Choroid plexus epithelial cell (primary cell): ENCODE data around the gene ST3GAL3.

ENCODE experiments used
- DNase-seq: peaks from one replicate; pipeline ENCODE4 v3.0.0-alpha.2; 2010; ENCODE audit warnings: low read depth
- H3K4me3 ChIP-seq: 2 replicates; pipeline ENCODE4 v1.5.1; 2011; ENCODE audit warnings: low read depth, mild to moderate bottlenecking, control low read depth, low read length, moderate library complexity
- TF ChIP-seq, protein P1 (sequence below): conservative IDR thresholded peaks from 2 replicates; pipeline ENCODE4 v1.5.1; 2011; ENCODE audit warnings: low read depth, mild to moderate bottlenecking, control low read depth, inconsistent platforms, low read length, moderate library complexity

ST3GAL3 gene

DNA sequence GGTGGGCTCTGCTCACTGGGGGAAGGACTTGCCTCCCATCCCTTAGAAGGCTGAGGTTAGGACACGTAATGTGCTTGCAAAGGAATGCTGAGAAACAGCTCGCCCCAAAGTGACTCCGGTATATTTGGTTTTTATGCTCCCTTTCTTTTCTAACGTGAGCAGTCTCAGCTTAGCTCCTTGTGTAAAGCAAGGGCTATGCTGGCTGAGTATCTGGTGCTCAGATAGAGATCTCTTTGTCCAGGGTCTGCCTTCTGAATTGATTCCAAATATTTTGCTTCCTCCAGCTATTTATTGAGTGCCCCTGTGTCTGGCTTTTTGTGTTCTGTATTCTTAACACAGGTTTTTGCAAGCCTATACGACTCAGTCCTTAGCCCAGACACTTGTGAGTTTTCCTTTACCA is 131.7 kb downstream of the ST3GAL3 start:
- DNase-seq = no peak
- H3K4me3 ChIP-seq = no peak overlapping the region

DNA sequence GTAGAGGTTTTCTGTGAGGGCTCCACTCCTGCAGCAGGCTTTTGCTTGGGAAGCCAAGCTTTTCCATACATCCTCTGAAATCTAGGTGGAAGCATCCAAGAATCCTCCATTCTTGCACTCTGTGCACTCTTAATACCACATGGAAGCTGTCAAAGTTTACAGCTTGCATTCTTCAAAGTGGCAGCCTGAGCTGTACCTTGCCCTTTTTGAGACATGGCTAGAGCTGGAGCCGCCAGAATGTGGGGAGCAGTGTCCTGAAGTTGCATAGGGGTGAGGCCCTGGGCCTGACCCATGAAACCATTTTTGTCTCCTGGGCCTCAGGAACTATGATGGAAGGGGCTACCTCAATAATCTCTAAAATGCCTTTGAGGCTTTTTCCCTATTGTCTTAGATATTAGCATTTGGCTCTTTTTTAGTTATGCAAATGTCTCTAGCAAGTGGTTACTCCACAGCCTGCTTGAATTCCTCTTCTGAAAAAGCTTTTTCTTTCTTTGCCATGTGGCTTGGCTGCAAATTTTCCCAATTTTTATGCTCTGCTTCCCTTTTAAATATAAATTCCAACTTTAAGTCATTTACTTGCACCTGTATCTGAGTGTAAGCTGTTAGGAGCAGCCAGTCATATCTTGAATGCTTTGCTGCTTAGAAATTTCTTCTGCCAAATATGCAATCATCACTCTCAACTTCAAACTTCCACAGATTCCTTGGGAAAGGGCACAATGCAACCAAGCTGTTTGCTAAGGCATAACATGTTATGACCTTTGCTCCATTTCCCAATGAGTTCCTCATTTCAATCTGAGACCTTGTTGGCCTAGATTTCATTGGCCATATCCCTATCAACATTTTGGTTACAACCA is 134.2 kb downstream of the ST3GAL3 start:
- DNase-seq = no peak
- H3K4me3 ChIP-seq = no peak overlapping the region
- TF ChIP-seq, protein P1, sequence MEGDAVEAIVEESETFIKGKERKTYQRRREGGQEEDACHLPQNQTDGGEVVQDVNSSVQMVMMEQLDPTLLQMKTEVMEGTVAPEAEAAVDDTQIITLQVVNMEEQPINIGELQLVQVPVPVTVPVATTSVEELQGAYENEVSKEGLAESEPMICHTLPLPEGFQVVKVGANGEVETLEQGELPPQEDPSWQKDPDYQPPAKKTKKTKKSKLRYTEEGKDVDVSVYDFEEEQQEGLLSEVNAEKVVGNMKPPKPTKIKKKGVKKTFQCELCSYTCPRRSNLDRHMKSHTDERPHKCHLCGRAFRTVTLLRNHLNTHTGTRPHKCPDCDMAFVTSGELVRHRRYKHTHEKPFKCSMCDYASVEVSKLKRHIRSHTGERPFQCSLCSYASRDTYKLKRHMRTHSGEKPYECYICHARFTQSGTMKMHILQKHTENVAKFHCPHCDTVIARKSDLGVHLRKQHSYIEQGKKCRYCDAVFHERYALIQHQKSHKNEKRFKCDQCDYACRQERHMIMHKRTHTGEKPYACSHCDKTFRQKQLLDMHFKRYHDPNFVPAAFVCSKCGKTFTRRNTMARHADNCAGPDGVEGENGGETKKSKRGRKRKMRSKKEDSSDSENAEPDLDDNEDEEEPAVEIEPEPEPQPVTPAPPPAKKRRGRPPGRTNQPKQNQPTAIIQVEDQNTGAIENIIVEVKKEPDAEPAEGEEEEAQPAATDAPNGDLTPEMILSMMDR = no peak

More for the DNA sequence above, 131.7 kb downstream of the ST3GAL3 start:
- TF ChIP-seq, protein P1 = no peak

DNA sequence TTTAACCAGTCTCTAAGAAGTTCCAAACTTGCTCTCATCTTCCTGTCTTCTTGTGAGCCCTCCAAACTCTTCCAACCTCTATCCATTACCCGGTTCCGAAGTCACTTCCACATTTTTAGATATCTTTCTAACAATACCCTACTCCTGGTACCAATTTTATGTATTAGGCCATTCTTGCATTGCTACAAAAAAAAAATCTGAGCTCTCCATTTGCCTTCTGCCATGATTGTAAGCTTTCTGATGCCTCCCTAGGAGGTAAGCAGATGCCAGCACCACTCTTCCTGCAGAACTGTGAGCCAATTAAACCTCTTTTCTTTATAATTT is 134.8 kb downstream of the ST3GAL3 start:
- DNase-seq = no peak
- TF ChIP-seq, protein P1 = no peak
- no peak overlapping the region for H3K4me3 ChIP-seq

DNA sequence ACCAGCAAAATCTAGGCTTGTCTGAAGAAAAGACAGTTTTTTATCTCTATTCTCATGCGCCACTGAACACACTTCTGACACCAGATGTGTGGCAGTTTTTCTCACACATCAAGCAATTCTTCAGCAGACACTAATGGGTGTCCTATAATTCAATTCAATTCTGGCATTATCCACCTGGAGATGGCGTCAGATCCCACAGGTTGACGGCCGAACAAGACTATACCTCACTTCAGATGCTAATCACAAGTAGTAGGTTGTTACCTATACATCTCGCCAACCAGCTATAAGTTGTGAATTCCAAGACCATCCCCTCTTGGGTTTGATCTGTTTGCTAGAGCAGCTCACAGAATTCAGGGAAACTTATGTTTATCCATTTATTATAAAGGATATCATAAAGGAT is 136.3 kb downstream of the ST3GAL3 start:
- no peak overlapping the region for H3K4me3 ChIP-seq
- TF ChIP-seq, protein P1 = no peak
- DNase-seq = no peak

DNA sequence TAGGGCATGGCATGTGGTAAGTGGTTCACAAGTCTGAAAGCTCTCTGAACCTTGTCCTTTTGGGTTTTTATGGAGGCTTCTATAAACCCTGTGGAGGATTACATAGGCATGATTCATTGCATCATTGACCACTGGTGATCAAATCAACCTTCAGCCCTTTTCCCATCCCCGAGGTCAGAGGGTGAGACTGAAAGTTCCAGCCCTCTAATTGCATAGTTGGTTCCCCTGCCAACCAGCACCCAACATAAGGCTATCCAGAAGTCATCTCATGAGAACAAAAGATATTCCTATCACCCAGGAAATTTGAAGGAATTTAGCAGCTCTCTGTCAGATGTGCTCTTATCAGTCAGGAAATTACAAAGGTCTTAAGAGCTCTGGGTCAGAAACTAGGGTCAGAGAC is 136.8 kb downstream of the ST3GAL3 start:
- TF ChIP-seq, protein P1 = no peak
- H3K4me3 ChIP-seq = no peak overlapping the region
- DNase-seq = no peak

DNA sequence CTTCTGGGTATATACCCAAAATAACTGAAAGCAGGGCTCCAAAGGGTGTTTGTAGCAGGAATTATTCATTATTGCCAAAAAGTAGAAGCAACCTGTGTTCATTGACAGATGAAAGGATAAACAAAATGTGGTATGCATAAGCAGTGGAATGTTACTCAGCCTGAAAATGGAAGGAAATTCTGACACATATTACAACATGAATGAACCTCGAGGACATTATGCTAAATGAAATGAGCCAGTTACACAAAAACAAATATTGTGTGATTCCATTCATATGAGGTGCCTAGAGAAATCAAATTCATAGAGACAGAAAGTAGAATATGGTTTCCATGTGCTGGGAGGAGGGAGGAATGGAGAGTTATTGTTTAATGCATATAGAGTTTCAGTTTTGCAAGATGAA is 140.0 kb downstream of the ST3GAL3 start:
- TF ChIP-seq, protein P1 = no peak
- DNase-seq = peak; percentile 32
- no peak overlapping the region for H3K4me3 ChIP-seq

DNA sequence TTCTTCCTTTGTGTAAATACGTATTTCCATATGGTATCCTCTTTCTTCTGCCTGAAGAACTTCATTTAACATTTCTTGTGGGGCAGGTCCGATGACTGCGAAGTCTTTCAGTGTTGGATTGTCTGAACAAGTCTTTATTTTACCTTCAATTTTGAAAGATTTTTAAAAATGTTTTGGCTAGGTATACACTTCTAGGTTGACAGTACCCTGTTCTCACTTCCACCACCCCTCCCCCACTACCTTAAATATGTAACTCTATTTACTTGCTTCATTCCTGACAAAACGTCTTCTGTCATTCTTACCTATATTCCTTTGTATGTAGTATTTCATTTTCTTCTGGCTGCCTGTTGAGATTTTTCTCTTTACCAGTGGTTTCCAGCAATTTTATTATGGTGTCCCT is 140.5 kb downstream of the ST3GAL3 start:
- DNase-seq = no peak
- no peak overlapping the region for H3K4me3 ChIP-seq
- TF ChIP-seq, protein P1 = no peak
